ENCODE measurements around the gene OGA.

OGA gene

GRCh38 chr10:101768791-101769170 is 49.5 kb downstream of the OGA start:
- Mint-ChIP-seq H3K27me3 (peaks cover 44% of the 10 kb centered on the region), H3K4me3 (no peak overlapping the region), H3K36me3 (ENCODE audit: low read depth) (no peaks in the 10 kb centered on the region)

GRCh38 chr10:101767966-101768790 is 50.1 kb downstream of the OGA start:
- H3K9me3 Mint-ChIP-seq = no peaks in the 10 kb centered on the region
- no peak overlapping the region for H3K4me3 Mint-ChIP-seq
- H3K27me3 Mint-ChIP-seq = peaks cover 38% of the 10 kb centered on the region
- no peaks in the 10 kb centered on the region for H3K4me1 Mint-ChIP-seq (ENCODE audit: low read depth)
- no peaks in the 10 kb centered on the region for H3K36me3 Mint-ChIP-seq (ENCODE audit: low read depth)
- H3K27ac Mint-ChIP-seq = no peak overlapping the region

More at GRCh38 chr10:101768791-101769170, 49.5 kb downstream of the OGA start:
- H3K9me3 Mint-ChIP-seq = no peaks in the 10 kb centered on the region
- H3K27ac Mint-ChIP-seq = no peak overlapping the region
- peaks cover under 1% of the 10 kb centered on the region for H3K4me1 Mint-ChIP-seq (ENCODE audit: low read depth)

- Mint-ChIP-seq H3K4me3 (no peak overlapping the region), H3K4me1 (ENCODE audit: low read depth) (no peaks in the 10 kb centered on the region), H3K36me3 (ENCODE audit: low read depth) (no peaks in the 10 kb centered on the region), H3K9me3 (no peaks in the 10 kb centered on the region), H3K27ac (no peak overlapping the region), H3K27me3 (peaks cover 32% of the 10 kb centered on the region)
Measured at GRCh38 chr10:101767600-101767945, 50.7 kb downstream of the OGA start.

- H3K4me1 Mint-ChIP-seq (ENCODE audit: low read depth) = no peaks in the 10 kb centered on the region
- H3K4me3 Mint-ChIP-seq = no peak overlapping the region
- H3K27ac Mint-ChIP-seq = no peak overlapping the region
- no peaks in the 10 kb centered on the region for H3K36me3 Mint-ChIP-seq (ENCODE audit: low read depth)
- peaks cover 26% of the 10 kb centered on the region for H3K27me3 Mint-ChIP-seq
- no peaks in the 10 kb centered on the region for H3K9me3 Mint-ChIP-seq
Measured at GRCh38 chr10:101766753-101767599, 51.3 kb downstream of the OGA start.

- Mint-ChIP-seq H3K36me3 (ENCODE audit: low read depth) (no peaks in the 10 kb centered on the region), H3K4me1 (ENCODE audit: low read depth) (no peaks in the 10 kb centered on the region), H3K27ac (no peak overlapping the region), H3K4me3 (no peak overlapping the region), H3K27me3 (peaks cover 24% of the 10 kb centered on the region), H3K9me3 (no peaks in the 10 kb centered on the region)
Measured at GRCh38 chr10:101766306-101766705, 51.9 kb downstream of the OGA start.

- no peak overlapping the region for H3K4me3 Mint-ChIP-seq
- H3K27me3 Mint-ChIP-seq = peaks cover 16% of the 10 kb centered on the region
Measured at GRCh38 chr10:101763141-101763846, 55.0 kb downstream of the OGA start.

GRCh38 chr10:101762736-101763135 is 55.5 kb downstream of the OGA start:
- no peak overlapping the region for H3K27ac Mint-ChIP-seq
- H3K9me3 Mint-ChIP-seq = no peaks in the 10 kb centered on the region
- peaks cover 16% of the 10 kb centered on the region for H3K27me3 Mint-ChIP-seq
- H3K36me3 Mint-ChIP-seq (ENCODE audit: low read depth) = no peaks in the 10 kb centered on the region
- no peaks in the 10 kb centered on the region for H3K4me1 Mint-ChIP-seq (ENCODE audit: low read depth)
- no peak overlapping the region for H3K4me3 Mint-ChIP-seq

More at GRCh38 chr10:101763141-101763846, 55.0 kb downstream of the OGA start:
- H3K27ac Mint-ChIP-seq = no peak overlapping the region
- H3K4me1 Mint-ChIP-seq (ENCODE audit: low read depth) = no peaks in the 10 kb centered on the region
- no peaks in the 10 kb centered on the region for H3K36me3 Mint-ChIP-seq (ENCODE audit: low read depth)
- H3K9me3 Mint-ChIP-seq = no peaks in the 10 kb centered on the region

- Mint-ChIP-seq H3K9me3 (no peaks in the 10 kb centered on the region), H3K4me3 (no peak overlapping the region), H3K27me3 (peaks cover 17% of the 10 kb centered on the region), H3K36me3 (ENCODE audit: low read depth) (no peaks in the 10 kb centered on the region), H3K27ac (no peak overlapping the region), H3K4me1 (ENCODE audit: low read depth) (no peaks in the 10 kb centered on the region)
Measured at GRCh38 chr10:101761226-101761625, 57.0 kb downstream of the OGA start.

- Mint-ChIP-seq H3K27me3 (peaks cover 13% of the 10 kb centered on the region), H3K9me3 (no peaks in the 10 kb centered on the region), H3K4me1 (ENCODE audit: low read depth) (no peaks in the 10 kb centered on the region), H3K27ac (no peak overlapping the region), H3K36me3 (ENCODE audit: low read depth) (no peaks in the 10 kb centered on the region), H3K4me3 (no peak overlapping the region)
Measured at GRCh38 chr10:101760510-101760909, 57.7 kb downstream of the OGA start.

GRCh38 chr10:101759309-101760247 is 58.7 kb downstream of the OGA start:
- no peaks in the 10 kb centered on the region for H3K9me3 Mint-ChIP-seq
- no peaks in the 10 kb centered on the region for H3K4me1 Mint-ChIP-seq (ENCODE audit: low read depth)
- no peak overlapping the region for H3K4me3 Mint-ChIP-seq
- H3K36me3 Mint-ChIP-seq (ENCODE audit: low read depth) = no peaks in the 10 kb centered on the region
- no peak overlapping the region for H3K27ac Mint-ChIP-seq
- H3K27me3 Mint-ChIP-seq = peaks cover 8% of the 10 kb centered on the region

- H3K27me3 Mint-ChIP-seq = peaks cover 8% of the 10 kb centered on the region
- H3K4me3 Mint-ChIP-seq = no peak overlapping the region
- H3K4me1 Mint-ChIP-seq (ENCODE audit: low read depth) = no peaks in the 10 kb centered on the region
- no peak overlapping the region for H3K27ac Mint-ChIP-seq
- no peaks in the 10 kb centered on the region for H3K9me3 Mint-ChIP-seq
- no peaks in the 10 kb centered on the region for H3K36me3 Mint-ChIP-seq (ENCODE audit: low read depth)
Measured at GRCh38 chr10:101758858-101759257, 59.4 kb downstream of the OGA start.

- Mint-ChIP-seq H3K4me1 (ENCODE audit: low read depth) (no peaks in the 10 kb centered on the region), H3K9me3 (no peaks in the 10 kb centered on the region), H3K4me3 (no peak overlapping the region), H3K27ac (no peak overlapping the region), H3K36me3 (ENCODE audit: low read depth) (no peaks in the 10 kb centered on the region), H3K27me3 (peaks cover 22% of the 10 kb centered on the region)
Measured at GRCh38 chr10:101752241-101752640, 66.0 kb downstream of the OGA start.

- Mint-ChIP-seq H3K27me3 (peaks cover 25% of the 10 kb centered on the region), H3K9me3 (no peaks in the 10 kb centered on the region), H3K27ac (no peak overlapping the region), H3K36me3 (ENCODE audit: low read depth) (no peaks in the 10 kb centered on the region), H3K4me1 (ENCODE audit: low read depth) (no peaks in the 10 kb centered on the region), H3K4me3 (no peak overlapping the region)
Measured at GRCh38 chr10:101749047-101750016, 68.9 kb downstream of the OGA start.

All from stimulated activated naive CD8-positive, alpha-beta T cell treated with anti-CD3 and anti-CD28 coated beads, Interleukin-15, Interleukin-2, amounts not matched to agents 100 ng/mL and 50 ng/mL, for 24 hours (primary cell).